ENCODE data around the gene DMPK. TPM values are rescaled to one million over a fixed set of nuclear protein-coding genes. Genes with fewer than 3 reads are reported as not detected.
"Not testable (repeated sequence)": the region's sequence is repeated elsewhere in the genome, so short reads cannot be mapped to it uniquely, and the experiment has no call there.

The DMPK gene
- total RNA-seq, 1 donor from 2014 or later: 50.1 TPM

DNA sequence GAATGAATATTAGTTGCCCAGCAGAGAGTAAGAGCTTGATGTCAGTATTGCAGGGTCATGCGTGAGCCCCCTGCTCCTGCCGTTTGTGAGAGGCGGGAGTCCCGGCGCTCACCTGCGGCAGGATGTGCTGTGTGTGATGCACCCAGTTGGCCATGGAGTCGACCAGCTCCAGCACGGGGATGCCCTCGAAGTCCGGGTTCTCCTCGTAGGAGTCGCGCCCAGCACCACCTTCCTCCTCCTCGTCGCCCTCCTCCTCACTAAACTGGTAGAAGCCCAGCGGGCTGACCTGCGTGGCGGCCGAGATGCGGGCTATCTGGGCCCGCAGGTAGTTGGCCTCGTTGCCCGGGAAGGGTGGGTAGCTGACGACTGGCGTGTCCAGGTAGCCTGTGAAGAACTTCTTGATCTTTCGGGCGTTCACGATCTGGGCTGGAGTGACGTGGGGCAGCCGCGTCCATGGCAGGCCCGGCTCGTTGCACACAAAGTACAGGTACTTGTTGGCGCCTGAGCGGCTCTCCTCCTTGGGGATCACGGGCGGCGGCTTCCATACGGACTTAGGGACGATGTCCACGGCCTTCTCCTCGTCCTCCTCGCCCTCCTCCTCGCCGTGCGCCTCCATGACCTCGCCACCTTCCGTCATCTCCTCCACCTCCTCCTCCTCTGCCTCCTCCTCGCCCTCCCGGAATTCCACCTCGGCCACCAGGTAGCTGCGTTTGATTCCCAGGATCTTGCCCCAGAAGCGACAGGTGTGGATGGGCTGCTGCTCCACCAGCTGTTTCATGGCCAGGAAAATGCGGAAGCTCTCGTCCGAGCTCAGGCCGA is 22.1 kb upstream of the DMPK start:
- no peak overlapping the region for H3K4me3 ChIP-seq
- no peak for TF ChIP-seq CTCF (IDR thresholded peaks at IDR 0.05)
- intact Hi-C loops (cut with DNase I): no loop called here
- H3K9me3 ChIP-seq: no peaks in the 10 kb centered on the region
- no peaks in the 10 kb centered on the region for H3K36me3 ChIP-seq
- peaks cover 3% of the 10 kb centered on the region for H3K4me1 ChIP-seq
- DNase-seq: no peak
- H3K27me3 ChIP-seq: no peaks in the 10 kb centered on the region
- no peak overlapping the region for H3K27ac ChIP-seq
- ATAC-seq: no peak

- peaks cover 7% of the 10 kb centered on the region for H3K4me1 ChIP-seq
- ATAC-seq (no peak), DNase-seq (no peak)
- no peaks in the 10 kb centered on the region for H3K27me3 ChIP-seq
- H3K36me3 ChIP-seq: no peaks in the 10 kb centered on the region
- no peaks in the 10 kb centered on the region for H3K9me3 ChIP-seq
- no peak overlapping the region for H3K4me3 ChIP-seq
- intact Hi-C loops (cut with DNase I): no loop called here
- TF ChIP-seq CTCF (IDR thresholded peaks at IDR 0.05): no peak
- H3K27ac ChIP-seq: no peak overlapping the region
Observed at GRCh38 chr19:45801603-45802175, 19.4 kb upstream of the DMPK start.

GRCh38 chr19:45800070-45800553 is 17.8 kb upstream of the DMPK start:
- TF ChIP-seq CTCF (IDR thresholded peaks at IDR 0.05): no peak
- H3K27me3 ChIP-seq: no peaks in the 10 kb centered on the region
- no peak overlapping the region for H3K4me3 ChIP-seq
- H3K36me3 ChIP-seq: no peaks in the 10 kb centered on the region
- ATAC-seq: peak; percentile 7
- H3K27ac ChIP-seq: no peak overlapping the region
- no peaks in the 10 kb centered on the region for H3K9me3 ChIP-seq
- H3K4me1 ChIP-seq: peaks cover 5% of the 10 kb centered on the region
- DNase-seq: no peak
- intact Hi-C loops (cut with DNase I): no loop called here

DNA sequence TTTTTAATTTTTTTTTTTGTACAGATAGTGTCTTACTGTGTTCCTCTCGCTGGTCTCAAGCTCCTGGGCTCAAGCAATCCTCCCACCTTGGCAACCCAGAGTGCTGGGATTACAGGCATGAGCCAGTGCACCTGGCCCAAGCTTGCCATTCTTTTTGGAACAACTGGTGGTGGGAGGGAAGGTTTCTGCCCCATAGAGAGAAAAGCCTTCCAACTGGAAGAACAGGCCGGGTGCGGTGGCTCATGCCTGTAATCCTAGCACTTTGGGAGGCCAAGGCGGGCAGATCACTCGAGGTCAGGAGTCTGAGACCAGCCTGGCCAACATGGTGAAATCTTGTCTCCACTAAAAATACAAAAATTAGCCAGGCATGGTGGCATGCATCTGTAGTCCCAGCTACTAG is 17.3 kb upstream of the DMPK start:
- intact Hi-C loops (cut with DNase I): not testable (repeated sequence)

DNA sequence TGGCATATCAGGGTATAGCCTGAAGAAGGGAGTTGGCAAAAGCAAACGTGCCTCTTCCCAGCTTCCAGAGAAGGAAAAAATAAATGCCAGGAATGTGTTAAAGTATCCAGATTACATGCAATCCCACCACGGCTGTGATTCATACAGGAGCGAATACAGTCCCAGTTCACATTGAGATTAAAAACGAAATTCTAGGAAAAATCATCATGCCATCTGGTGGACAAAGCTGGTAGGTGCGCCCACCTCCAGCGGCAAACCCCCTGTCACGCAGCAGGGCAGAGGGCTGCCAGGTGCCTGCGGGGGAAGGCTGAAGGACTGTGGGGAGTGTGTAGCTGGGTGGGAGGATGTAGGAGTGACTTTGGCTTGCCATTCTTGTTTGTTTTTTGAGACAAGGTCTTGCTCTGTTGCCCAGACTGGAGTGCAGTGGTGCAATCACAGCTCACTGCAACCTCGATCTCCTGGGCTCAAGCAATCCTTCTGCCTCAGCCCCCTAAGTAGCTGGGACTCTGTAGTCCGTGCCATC is 16.8 kb upstream of the DMPK start:
- Histone ChIP-seq H3K27me3 (no peaks in the 10 kb centered on the region), H3K27ac (no peak overlapping the region), H3K4me1 (peaks cover 5% of the 10 kb centered on the region), H3K9me3 (no peaks in the 10 kb centered on the region), H3K36me3 (no peaks in the 10 kb centered on the region), H3K4me3 (no peak overlapping the region)
- TF ChIP-seq CTCF (IDR thresholded peaks at IDR 0.05): peak; percentile 92
- intact Hi-C loops (cut with DNase I): no loop called here
- DNase-seq (no peak), ATAC-seq (peak; percentile 88)

More for the DNA sequence above, 17.3 kb upstream of the DMPK start:
- H3K27ac ChIP-seq, H3K9me3 ChIP-seq, H3K4me1 ChIP-seq, H3K36me3 ChIP-seq, H3K4me3 ChIP-seq, DNase-seq, H3K27me3 ChIP-seq, ATAC-seq: not testable (repeated sequence)

DNA sequence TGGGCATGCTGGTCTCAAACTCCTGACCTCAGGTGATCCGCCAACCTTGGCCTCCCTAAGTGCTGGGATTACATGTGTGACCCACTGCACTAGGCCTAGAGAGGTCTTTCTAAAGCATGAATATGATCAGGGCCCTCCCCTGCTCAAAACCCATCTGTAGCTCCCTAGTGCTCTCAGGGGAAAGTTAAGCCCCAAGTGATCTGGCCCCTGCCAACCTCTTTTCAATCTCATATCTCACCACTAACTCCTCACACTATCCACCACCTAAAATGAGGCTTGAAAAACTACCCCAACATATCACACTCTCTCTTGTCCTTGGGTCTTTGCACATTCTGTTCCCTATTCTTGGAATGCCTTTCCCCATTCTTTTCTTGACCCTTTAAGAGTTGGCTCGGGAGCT is 12.3 kb upstream of the DMPK start:
- Histone ChIP-seq H3K4me1 (peaks cover 19% of the 10 kb centered on the region), H3K27ac (no peak overlapping the region), H3K9me3 (no peaks in the 10 kb centered on the region), H3K36me3 (peaks cover 10% of the 10 kb centered on the region), H3K27me3 (no peaks in the 10 kb centered on the region), H3K4me3 (no peak overlapping the region)
- intact Hi-C loops (cut with DNase I): no loop called here
- ATAC-seq (no peak), DNase-seq (no peak)
- no peak for TF ChIP-seq CTCF (IDR thresholded peaks at IDR 0.05)

All from upper lobe of right lung (tissue), 1 donor.